Lower leg skin (tissue), 3 donors: ENCODE measurements around the gene PITPNC1.

Experiments used
- POLR2A ChIP-seq, 2 donors: fragments of 450-650 bp; IDR thresholded peaks; one replicate each; pipeline ENCODE4 v1.6.1; 2016 to 2017; ENCODE audit warnings: antibody characterized with exemption in 2 of 2, mild to moderate bottlenecking in 1 of 2, moderate library complexity in 1 of 2
- TF ChIP-seq, protein P1 (sequence below), 3 donors: fragments of 450-650 bp; IDR thresholded peaks; one replicate each; pipeline ENCODE4 v1.5.1; 2016; ENCODE audit warnings: antibody characterized with exemption in 3 of 3, mild to moderate bottlenecking in 3 of 3, moderate library complexity in 2 of 3

- no peak for TF ChIP-seq POLR2A (IDR thresholded peaks at IDR 0.05)
- TF ChIP-seq, protein P1, sequence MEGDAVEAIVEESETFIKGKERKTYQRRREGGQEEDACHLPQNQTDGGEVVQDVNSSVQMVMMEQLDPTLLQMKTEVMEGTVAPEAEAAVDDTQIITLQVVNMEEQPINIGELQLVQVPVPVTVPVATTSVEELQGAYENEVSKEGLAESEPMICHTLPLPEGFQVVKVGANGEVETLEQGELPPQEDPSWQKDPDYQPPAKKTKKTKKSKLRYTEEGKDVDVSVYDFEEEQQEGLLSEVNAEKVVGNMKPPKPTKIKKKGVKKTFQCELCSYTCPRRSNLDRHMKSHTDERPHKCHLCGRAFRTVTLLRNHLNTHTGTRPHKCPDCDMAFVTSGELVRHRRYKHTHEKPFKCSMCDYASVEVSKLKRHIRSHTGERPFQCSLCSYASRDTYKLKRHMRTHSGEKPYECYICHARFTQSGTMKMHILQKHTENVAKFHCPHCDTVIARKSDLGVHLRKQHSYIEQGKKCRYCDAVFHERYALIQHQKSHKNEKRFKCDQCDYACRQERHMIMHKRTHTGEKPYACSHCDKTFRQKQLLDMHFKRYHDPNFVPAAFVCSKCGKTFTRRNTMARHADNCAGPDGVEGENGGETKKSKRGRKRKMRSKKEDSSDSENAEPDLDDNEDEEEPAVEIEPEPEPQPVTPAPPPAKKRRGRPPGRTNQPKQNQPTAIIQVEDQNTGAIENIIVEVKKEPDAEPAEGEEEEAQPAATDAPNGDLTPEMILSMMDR (IDR thresholded peaks at IDR 0.05): no peak
Measured at GRCh38 chr17:67571478-67571877, 194.4 kb downstream of the PITPNC1 start.
